GM21619 (cell line): ENCODE measurements around the gene ZNF451.
A peak's percentile ranks its signal among the peaks of the same experiment; 100 is the strongest.
"Not testable (repeated sequence)": the region's sequence is repeated elsewhere in the genome, so short reads cannot be mapped to it uniquely, and the experiment has no call there.

ENCODE experiments used
- ATAC-seq: cut with Tn5 transposase; IDR thresholded peaks from one replicate; pipeline ENCODE4 v1.9.1; 2021; ENCODE audit not compliant: unreplicated experiment

Gene ZNF451, protein sequence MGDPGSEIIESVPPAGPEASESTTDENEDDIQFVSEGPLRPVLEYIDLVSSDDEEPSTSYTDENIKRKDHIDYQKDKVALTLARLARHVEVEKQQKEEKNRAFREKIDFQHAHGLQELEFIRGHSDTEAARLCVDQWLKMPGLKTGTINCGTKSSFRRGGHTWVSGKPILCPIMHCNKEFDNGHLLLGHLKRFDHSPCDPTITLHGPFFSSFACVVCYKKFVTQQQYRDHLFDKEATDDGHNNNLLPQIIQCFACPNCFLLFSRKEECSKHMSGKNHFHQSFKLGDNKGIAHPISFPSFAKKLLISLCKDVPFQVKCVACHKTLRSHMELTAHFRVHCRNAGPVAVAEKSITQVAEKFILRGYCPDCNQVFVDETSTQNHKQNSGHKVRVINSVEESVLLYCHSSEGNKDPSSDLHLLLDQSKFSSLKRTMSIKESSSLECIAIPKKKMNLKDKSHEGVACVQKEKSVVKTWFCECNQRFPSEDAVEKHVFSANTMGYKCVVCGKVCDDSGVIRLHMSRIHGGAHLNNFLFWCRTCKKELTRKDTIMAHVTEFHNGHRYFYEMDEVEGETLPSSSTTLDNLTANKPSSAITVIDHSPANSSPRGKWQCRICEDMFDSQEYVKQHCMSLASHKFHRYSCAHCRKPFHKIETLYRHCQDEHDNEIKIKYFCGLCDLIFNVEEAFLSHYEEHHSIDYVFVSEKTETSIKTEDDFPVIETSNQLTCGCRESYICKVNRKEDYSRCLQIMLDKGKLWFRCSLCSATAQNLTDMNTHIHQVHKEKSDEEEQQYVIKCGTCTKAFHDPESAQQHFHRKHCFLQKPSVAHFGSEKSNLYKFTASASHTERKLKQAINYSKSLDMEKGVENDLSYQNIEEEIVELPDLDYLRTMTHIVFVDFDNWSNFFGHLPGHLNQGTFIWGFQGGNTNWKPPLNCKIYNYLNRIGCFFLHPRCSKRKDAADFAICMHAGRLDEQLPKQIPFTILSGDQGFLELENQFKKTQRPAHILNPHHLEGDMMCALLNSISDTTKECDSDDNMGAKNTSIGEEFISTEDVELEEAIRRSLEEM

DNA sequence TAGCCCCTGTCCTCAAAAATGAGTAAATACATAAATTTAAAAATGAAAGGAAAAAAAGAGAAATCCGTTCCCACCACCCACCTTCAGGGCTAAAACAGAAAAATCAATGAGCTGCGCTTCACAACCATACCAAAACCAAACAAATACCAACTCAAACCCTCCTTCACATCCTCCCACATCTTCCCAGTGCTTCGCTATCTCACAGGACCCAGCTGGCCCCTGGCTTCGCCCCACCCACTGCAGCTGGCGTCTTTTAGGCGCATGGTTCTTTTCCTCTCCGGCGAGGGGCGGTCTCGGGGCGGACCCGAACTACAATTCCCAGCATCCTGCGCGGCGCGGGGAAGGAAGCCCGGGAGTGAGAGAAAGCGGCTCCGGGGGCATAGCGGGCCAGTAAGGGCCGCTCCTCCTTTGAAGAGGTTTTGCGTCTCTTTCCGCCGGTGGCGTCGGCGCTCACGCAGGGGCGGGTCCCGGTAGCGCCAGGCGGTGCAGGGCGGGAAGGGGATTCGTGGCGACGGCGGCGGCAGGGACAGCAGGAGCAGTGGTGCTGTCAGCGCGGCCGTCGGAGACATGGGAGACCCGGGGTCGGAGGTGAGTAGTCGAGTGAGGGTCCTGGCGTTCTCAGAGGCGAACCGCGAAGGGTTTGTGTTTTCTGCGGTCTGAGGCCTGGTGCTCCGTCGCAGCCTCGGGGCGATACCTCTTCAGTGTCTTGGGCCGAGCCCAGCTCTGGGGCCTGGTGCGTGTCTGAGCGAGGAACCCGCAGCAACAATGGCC is at the start of gene ZNF451:
ZNF451 (plus strand) TSS at position 502 of the 771 bp plus-strand sequence; CDS start at position 568, 66 bp downstream.
- ATAC-seq, result peak; percentile 96

DNA sequence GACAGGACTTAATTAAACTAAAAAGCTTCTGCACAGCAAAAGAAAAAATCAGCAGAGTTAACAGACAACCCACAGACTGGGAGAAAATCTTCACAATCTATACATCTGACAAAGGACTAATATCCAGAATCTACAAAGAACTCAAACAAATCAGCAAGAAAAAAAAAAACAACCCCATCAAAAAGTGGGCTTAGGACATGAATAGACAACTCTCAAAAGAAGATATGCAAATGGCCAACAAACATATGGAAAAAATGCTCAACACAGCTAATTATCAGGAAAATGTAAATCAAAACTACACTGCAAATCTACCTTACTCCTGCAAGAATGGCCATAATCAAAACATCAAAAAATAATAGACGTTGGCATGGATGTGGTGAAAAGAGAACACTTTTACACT is 45.9 kb upstream of the ZNF451 start:
- not testable (repeated sequence) for ATAC-seq

DNA sequence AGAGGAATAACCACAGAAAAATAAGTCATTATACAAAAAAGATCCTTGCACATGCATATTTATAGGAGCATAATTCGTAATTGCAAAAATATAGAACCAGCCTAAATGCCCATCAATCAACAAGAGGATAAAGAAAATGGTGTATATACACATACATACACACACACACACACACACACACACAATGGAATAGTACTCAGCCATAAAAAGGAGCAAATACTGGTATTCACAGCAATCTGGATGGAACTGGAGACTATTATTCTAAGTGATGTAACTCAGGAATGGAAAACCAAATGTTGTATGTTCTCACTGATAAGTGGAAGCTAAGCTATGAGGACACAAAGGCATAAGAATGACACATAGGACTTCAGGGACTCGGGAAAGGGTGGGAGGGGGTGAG is 45.4 kb upstream of the ZNF451 start:
- ATAC-seq, result no peak

DNA sequence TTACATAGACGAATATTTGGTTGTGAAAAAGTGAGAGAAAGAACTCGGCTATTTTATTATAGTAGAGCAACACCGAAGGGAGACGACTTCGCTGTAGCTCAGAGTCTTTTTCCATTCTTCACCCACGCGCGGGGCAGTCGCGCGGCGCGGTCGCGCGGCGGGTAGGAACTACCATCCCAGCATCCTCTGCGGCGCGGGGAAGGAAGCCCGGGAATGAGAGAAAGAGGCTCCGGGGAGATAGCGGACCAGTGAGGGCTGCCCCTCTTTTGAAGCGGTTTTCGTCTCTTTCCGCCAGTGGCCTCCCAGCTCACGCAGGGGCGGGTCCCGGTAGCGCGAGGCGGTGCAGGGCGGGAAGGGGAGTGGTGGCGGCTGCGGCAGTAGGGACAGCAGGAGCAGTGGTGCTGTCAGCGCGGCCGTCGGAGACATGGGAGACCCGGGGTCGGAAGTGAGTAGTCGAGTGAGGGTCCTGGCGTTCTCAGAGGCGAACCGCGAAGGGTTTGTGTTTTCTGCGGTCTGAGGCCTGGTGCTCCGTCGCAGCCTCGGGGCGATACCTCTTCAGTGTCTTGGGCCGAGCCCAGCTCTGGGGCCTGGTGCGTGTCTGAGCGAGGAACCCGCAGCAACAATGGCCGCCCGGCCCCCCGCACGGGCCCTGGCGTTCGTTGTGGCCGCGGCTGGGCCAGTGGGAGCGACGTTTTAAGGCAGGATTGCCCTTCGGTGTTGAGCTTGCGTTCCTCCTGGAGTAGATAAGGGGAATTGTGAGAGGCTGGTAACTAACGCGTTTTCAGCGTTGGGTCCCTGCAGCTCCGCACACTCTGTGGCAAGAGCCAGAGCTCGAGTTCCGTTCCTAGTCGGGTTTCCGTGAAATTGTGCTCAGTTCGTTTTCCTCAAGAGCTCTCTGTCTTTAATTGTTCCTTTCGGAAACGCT is 43.4 kb upstream of the ZNF451 start, which contains the start of gene KIAA1586:
KIAA1586 (plus strand) TSS at position 362 of the 925 bp plus-strand sequence; CDS start at position 425, 63 bp downstream.
- ATAC-seq, result peak; percentile 98

DNA sequence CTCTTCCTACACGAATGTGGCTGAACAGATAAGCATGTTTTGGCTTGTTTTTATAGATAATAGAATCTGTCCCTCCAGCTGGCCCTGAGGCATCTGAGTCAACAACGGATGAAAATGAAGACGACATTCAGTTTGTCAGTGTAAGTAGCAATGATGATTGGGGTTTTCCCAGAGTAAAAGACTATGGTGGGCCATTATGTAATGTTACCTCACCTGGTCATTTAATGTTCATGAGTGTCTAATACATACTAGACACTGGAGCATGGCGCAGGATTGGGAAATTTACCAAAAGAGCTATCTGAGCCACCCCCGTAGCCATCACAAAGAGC is 42.8 kb upstream of the ZNF451 start:
- peak; percentile 14 for ATAC-seq

DNA sequence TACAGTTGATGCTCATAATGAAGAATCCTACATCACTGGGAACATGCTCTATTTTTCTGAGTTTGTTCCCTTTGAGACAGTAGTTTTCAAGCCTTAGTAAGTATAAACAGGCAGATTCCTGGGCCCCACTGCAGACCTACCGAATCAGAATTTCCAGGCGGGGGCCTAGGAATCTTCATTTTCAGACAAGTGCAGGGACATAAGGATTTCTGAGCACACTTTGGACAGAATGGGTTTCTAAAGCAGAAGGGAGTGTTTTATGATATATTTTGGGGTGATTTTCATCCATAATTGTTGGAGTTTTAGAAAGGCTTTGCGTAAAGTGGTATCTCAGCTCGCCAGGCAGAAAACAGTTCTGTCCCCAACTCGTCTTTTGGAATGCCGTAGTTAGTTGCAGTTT is 42.1 kb upstream of the ZNF451 start:
- ATAC-seq, result not testable (repeated sequence)

DNA sequence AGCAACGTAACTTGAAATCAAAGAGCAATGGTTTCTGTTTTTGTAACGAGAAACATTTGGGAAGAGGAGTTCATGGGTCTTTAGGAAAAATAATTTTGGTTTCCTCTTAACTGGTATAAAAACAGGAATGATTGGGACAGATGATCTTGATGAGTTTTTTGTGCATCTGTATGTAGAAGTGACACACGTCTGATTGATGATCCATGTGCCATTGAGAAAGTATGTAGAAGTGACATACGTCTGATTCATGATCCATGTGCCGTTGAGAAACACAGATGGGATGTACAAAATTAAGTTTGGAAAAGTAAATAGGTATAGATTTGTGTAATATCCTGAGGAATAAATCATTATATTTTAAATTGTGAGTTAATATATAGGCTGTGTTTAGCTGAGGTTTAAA is 41.4 kb upstream of the ZNF451 start:
- ATAC-seq, result no peak

DNA sequence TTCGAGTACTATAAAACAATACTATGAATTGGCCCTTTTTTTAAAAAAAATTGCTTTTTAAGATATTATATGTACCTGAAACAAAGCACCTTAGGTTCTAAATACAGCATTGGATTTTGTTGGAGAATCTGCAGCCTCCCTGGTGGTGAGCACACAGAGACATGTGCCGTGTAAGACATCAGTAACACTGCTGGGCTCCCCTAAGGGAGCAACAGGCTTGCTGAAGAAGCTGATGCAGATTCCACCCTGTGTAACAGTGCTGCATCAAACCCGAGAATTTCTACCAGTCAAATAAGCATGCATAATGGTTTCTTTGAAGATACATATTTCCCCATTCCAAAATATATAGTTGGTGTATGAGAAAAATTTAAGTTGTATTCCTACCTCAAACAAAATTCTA is 26.1 kb upstream of the ZNF451 start:
- ATAC-seq, result no peak

DNA sequence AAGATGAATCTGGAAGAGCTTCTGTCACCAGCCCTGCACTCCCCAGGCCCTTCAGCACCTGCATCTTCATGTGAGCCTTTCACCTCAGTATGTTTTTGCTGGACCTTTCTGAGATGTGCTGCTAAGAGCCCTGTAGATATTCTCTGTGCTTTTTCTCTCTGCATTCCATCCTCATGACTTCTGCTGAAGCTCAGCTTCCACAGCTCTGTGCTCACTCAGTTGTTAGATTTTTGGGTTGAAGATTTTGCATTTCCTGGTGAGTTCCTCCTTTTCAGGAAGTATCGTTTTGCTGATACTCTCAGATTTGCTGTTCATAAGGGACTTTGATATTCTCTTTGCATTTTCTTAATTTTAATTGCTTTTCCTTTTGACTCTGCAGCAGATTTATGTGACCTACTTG is 25.2 kb upstream of the ZNF451 start:
- ATAC-seq, result no peak

DNA sequence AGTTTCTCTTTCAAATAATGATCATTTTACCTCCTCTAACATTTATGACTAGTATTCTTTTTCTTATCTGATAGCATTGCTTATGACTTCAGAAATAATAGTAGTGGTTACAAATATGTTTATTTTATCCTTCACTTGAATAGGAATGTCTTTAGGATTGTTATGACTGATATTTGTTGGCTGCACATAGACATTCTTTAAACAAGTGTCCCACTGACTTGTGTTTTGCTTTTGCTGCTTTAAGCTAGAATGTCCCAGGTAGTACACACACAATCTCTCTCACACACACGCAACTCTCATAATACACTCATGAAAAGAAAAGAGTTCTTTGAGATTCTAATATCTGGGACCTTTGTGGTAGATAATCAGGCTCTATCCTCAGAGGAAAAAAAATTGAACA is 21.9 kb upstream of the ZNF451 start:
- no peak for ATAC-seq

DNA sequence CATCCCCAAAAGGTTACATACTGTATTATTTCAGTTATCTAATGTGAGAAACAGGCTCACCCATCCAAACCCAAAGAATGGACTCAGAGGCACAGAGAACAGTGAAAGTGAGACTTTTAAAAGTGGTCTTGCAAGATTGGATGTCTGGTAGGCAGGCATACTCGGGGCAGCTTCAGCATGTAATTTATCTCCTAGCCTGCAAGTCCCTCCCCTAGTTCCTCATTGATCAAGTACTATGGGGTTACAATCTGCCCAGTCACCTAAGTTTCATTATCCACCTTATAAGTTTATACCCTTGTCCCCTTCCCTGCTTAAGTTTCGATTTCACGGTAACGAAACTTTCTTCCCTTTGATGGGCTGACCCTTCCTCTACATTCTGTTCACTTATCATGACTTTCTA is 20.8 kb upstream of the ZNF451 start:
- ATAC-seq, result no peak

DNA sequence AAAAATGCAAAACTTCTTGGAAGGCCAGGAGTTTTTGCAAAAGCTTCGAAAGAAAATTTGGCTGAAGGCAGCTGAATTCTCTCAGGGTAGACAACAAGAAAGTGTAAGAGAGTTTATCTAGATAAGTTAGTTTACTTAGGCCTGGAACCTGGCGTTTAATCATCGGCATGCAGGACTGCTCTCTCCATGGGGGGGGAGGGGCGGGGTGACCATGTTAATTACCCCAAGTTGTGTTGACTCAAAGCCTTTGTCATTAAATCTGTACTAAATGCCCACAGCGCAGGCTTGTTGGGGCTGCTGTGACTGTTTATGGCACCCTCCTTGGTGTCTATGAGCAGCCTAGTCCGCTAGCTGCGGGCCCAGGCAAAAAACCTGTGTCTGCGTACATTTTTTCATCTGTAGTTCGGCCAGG is 20.1 kb upstream of the ZNF451 start:
- no peak for ATAC-seq

DNA sequence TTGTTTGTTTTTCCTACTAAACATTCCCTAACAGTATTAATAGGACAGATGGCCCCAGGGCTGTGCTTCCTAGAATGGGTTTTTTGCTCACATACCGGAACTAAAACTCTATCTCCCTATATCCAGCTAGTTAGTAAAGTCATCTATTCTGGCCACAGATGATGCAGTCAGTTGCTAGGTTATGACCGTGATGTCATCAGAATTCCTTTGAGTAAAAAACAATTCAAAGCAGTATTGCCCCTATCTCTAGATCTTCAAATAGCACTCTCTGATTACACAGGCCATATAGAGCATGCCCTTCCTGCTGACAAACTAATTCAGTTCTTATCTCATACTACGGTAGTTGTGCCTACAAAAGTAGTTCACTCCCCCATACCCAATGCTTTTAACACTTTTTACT is 17.9 kb upstream of the ZNF451 start:
- no peak for ATAC-seq

DNA sequence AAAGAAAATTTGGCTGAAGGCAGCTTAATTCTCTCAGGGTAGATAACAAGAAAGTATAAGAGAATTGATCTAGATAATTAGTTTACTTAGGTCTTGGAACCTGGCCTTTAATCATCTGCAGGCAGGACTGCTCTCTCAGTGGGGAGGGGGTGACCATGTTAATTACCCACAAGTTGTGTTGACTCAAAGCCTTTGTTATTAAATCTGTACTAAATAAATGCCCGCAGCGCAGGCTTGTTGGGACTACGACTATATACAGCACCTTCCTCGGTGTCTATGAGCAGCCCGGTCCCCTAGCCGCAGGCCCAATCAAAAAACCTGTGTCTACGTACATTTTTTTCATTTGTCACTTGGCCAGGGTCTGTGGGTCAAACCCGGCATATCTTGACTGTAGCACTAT is 15.6 kb upstream of the ZNF451 start:
- no peak for ATAC-seq

DNA sequence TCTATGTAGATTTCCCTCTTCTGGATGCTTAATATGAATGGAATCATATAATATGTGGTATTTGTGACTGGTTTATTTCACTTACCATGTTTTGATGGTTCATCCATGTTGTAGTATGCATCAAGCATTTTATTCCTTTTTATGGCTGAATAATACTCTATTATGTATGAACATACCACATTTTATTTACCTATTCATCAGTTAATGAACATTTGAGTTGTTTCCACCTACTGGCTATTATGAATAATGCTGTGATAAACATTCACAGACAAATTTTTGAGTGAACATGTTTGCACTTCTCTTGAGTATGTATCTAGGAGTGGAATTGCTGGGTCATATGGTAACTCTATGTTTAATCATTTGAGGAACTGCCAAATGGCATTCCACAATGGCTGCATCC is 14.9 kb upstream of the ZNF451 start:
- ATAC-seq, result no peak

DNA sequence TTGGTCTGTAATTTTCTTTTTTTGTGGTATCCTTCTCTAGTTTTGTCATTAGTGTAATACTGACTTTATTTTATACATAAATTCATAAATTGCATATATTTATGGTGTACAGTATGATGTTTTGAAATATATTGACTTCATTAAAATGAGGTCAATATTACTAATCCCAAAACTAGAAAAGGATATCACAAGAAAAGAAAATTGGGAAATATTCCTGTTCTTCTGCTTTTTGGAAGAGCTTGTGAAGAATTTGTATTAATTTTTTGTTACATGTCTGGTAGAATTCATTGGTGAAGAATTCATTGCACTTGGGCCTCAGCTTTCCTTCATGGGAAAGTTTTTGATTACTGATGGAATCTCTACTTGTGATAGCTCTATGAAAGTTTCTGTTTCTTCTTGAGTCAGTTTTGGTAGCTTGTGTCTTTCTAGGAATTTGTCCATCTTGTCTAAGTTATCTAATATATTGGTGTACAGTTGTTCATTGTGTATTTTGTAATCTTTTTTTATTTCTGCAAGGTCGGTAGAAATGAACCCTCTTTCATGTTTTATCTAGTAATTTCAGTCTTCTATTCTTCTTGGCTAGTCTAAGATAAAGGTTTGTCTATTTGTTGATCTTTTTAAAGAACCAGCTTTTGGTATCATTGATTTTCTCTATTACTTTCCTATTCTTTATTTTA is 11.3 kb upstream of the ZNF451 start:
- no peak for ATAC-seq

DNA sequence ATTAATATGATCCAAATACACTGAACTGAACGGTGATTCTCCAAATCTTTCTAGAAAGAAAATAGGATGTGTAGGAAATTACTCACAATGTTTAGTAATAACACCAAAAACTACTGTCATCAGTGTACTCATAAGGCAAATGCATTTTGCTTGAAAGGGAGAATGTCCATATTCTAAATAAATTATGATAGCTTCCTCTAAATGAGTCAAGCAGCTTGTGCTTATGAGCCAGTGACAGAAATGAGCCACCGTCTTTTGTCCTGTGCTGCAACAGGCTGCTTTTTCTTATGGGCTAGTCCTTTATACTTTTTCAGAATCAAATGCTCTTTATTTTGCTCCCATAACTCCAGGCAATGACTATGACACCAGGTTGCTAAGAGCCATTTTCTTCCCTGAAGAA is 4.5 kb upstream of the ZNF451 start:
- ATAC-seq, result no peak

DNA sequence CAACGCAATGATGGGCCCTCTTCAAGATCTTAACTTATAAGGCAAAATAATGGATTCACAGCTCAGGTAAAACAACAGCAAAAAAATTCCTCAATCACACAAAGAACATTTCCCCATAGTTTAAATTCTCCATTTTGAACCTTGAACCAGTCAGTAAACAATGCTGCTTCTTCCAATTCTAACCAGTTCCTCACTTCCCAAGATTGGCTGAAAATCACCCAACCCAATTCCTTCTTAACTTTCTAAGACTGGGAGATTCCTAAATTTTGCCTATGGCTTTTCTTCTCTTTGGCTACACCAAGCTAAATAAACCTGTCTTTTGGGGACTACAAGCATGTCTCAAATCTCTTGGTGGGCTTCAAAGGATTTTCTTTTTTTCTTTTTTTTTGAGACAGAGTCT is 3.1 kb upstream of the ZNF451 start:
- no peak for ATAC-seq

DNA sequence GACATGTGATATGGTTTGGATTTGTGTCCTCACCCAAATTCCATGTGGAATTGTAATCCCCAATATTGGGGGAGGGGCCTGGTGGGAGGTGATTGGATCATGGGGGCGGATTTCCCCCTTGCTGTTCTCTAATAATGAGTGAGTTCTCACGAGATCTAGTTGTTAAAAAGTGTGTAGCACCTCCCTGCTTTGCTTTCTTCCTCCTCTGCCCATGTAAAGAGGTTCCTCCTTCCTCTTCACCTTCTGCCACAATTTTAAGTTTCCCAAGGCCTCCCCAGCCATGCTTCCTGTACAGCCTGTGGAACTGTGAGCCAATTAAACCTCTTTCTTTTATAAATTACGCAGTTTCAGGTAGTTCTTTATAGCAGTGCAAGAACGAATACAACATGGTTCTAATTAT is 2.1 kb upstream of the ZNF451 start:
- no peak for ATAC-seq
